GM20431 (cell line): ENCODE results near the gene DCTN4.
"Not testable (repeated sequence)": the region's sequence is repeated elsewhere in the genome, so short reads cannot be mapped to it uniquely, and the experiment has no call there.

Source experiments
- in situ Hi-C: fragments of 300-500 bp; cut with MseI, MboI; formaldehyde crosslinking; loops from one replicate; pipeline ENCODE4 v1.15.0; 2020; ENCODE audit warnings: low sequenced_read_pairs; ENCODE audit not compliant: unreplicated experiment

Gene DCTN4

GRCh38 chr5:150778517-150779396, 19.9 kb upstream of the DCTN4 start, which contains the start of gene SMIM3:
SMIM3 (plus strand) TSS chr5:150778757; CDS start chr5:150795441, 16,684 bp downstream.
- in situ Hi-C loops: no loop called here

GRCh38 chr5:150778088-150778516, 19.3 kb upstream of the DCTN4 start:
- in situ Hi-C loops: no loop called here

GRCh38 chr5:150777685-150778084, 18.9 kb upstream of the DCTN4 start:
- in situ Hi-C loops: no loop called here

- in situ Hi-C loops: no loop called here
Observed at GRCh38 chr5:150774145-150774544, 15.3 kb upstream of the DCTN4 start.

GRCh38 chr5:150771034-150771795, 12.4 kb upstream of the DCTN4 start:
- in situ Hi-C loops: no loop called here

- in situ Hi-C loops: no loop called here
Observed at GRCh38 chr5:150766251-150766650, 7.4 kb upstream of the DCTN4 start.

- in situ Hi-C loops: no loop called here
Observed at GRCh38 chr5:150765799-150766169, 7.0 kb upstream of the DCTN4 start.

- in situ Hi-C loops: no loop called here
Observed at GRCh38 chr5:150765011-150765798, 6.4 kb upstream of the DCTN4 start.

GRCh38 chr5:150764530-150764929, 5.7 kb upstream of the DCTN4 start:
- in situ Hi-C loops: no loop called here

GRCh38 chr5:150763023-150763769, 4.4 kb upstream of the DCTN4 start:
- in situ Hi-C loops: no loop called here

- in situ Hi-C loops: no loop called here
Observed at GRCh38 chr5:150762211-150762610, 3.4 kb upstream of the DCTN4 start.

GRCh38 chr5:150759334-150759583, 442 bp upstream of the DCTN4 start:
- in situ Hi-C loops: no loop called here

GRCh38 chr5:150758203-150758530, 650 bp downstream of the DCTN4 start:
- in situ Hi-C loops: no loop called here

GRCh38 chr5:150757087-150757649, 1.6 kb downstream of the DCTN4 start:
- in situ Hi-C loops: no loop called here

- in situ Hi-C loops: no loop called here
Observed at GRCh38 chr5:150753863-150754262, 5.0 kb downstream of the DCTN4 start.

- in situ Hi-C loops: no loop called here
Observed at GRCh38 chr5:150753463-150753862, 5.4 kb downstream of the DCTN4 start.

- in situ Hi-C loops: no loop called here
Observed at GRCh38 chr5:150751096-150751891, 7.5 kb downstream of the DCTN4 start.

- in situ Hi-C loops: no loop called here
Observed at GRCh38 chr5:150750469-150750868, 8.3 kb downstream of the DCTN4 start.

- in situ Hi-C loops: not testable (repeated sequence)
Observed at GRCh38 chr5:150743142-150743488, 15.7 kb downstream of the DCTN4 start.
